CD4-positive, alpha-beta T cell treated with Interleukin-17A for 1 hour (primary cell): ENCODE measurements around the gene XIST.
"Not testable (repeated sequence)": the region's sequence is repeated elsewhere in the genome, so short reads cannot be mapped to it uniquely, and the experiment has no call there.

Experiments used
- DNase-seq: peaks from one replicate; pipeline ENCODE4 v3.0.0-alpha.2; 2020

The XIST gene

DNA sequence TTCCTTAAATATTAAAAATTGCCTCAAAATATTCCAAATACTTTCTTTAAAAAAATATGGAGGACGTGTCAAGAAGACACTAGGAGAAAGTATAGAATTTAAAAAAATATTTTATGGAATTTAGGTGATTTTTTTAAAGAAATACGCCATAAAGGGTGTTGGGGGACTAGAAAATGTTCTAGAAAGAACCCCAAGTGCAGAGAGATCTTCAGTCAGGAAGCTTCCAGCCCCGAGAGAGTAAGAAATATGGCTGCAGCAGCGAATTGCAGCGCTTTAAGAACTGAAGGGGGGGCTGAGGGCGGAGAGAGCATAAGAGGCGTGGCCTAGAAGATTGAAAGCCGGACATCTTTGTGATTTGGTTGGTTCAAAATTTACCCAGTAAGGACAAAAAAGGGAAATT lies at the start of gene XIST:
Gene XIST, minus strand, starts transcription at position 248 of the 400 bp plus-strand sequence.
- DNase-seq: no peak

DNA sequence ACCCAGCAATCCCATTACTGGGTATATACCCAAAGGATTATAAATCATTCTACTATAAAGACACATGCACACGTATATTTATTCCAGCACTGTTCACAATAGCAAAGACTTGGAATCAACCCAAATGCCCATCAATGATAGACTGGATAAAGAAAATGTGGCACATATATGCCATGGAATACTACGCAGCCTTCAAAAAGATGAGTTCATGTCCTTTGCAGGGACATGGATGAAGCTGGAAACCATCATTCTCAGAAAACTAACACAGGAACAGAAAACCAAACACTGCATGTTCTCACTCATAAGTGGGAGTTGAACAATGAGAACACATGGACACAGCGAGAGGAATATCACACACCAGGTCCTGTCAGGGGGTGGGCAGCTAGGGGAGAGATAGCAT lies 45.8 kb upstream of the XIST start:
- DNase-seq: not testable (repeated sequence)

DNA sequence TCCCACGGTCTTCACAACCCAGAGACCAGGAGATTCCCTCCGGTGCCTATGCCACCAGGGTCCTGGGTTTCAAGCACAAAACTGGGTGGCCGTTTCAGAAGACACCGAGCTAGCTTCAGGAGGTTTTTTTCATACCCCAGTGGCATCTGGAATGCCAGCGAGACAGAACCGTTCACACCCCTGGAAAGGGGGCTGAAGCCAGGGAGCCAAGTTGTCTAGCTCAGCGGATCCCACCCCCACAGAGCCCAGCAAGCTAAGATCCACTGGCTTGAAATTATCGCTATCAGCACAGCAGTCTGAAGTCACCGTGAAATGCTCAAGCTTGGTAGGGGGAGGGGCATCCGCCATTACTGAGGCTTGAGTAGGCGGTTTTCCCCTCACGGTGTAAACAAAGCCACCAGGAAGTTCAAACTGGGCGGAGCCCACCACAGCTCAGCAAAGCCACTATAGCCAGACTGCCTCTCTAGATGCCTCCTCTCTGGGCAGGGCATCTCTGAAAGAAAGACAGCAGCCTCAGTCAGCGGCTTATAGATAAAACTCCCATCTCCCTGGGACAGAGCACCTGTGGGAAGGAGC lies 40.1 kb upstream of the XIST start:
- not testable (repeated sequence) for DNase-seq

DNA sequence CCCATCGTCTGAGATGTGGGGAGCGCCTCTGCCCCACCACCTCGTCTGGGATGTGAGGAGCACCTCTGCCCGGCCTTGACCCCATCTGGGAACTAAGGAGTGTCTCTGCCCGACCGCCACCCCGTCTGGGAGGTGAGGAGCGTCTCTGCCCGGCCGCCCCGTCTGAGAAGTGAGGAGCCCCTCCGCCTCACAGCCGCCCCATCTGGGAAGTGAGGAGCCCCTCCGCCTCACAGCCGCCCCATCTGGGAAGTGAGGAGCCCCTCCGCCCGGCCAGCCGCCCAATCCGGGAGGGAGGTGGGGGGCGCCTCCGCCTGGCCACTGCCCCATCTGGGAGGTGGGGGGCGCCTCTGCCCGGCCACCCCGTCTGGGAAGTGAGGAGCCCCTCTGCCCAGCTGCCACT lies 29.7 kb upstream of the XIST start:
- DNase-seq: not testable (repeated sequence)

DNA sequence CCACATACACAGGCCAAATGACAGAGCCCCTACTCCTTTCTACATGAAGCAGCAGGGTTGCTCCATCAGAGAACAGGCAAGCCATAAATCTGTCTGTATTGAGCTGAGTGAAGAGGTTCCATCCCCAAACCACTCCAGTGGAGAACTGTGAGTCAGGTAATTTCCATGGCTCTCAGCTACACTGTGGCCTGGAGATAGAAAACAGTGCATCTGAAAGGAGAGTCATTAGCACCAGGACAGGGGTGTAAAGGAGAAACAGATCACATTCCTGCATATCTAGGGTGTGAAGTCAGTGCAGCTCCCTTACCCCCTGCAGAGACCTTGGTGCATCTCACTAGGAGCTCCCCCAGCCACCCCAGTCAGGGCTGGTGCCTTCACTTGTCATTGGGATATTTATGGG lies 25.2 kb upstream of the XIST start:
- no peak for DNase-seq

DNA sequence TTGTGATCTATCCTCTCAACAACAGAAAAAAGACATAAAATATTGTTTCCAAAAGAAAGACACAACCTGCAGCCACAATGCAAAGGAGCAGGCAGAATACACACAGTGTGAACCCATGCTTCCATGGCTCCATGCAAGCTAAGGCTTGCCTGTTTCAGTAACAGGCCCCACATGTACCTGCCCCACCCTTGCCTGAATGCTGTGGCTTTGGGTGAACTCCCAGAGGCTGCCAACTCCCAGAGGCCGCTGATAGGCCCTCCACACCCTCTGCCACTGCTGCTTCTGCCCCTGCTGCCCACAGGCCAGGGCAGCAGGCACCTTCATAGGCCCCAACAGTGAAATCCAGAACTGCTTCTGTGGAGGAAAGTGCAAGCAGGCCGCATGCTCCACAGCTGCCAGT lies 24.4 kb upstream of the XIST start:
- no peak for DNase-seq

DNA sequence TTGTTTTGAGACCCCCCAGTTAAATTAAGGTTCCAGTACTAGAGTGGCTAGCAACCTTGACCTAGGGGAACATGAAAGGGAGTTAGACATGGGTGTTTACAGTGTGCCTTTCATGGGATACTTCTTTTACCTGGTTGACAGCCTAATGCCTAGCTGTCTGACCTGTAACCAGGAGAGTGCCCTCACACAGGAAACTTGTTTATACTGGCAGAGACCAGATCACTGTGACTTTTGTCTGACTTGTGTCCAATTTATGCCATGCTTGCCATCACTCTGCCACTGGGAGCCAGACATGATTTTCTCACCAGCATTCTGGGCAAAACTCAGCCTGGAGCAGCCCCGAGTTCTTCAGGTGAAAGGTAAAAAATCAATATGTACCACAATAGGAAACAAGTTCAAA lies 16.4 kb upstream of the XIST start:
- DNase-seq: no peak

DNA sequence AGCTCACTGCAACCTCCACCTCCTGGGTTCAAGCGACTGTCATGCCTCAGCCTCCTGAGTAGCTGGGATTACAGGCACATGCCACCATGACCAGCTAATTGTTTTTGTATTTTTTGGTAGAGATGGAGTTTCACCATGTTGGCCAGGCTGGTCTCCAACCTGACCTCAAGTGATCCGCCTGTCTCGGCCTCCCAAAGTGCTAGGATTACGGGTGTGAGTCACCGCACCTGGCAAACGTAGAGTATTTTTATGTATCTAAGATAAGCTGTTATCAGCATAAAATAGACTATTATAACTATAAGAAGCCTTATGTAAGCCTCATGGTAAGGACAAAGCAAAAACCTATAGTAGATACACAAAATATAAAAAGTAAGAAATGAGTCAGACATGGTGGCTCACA lies 14.6 kb upstream of the XIST start:
- no peak for DNase-seq

DNA sequence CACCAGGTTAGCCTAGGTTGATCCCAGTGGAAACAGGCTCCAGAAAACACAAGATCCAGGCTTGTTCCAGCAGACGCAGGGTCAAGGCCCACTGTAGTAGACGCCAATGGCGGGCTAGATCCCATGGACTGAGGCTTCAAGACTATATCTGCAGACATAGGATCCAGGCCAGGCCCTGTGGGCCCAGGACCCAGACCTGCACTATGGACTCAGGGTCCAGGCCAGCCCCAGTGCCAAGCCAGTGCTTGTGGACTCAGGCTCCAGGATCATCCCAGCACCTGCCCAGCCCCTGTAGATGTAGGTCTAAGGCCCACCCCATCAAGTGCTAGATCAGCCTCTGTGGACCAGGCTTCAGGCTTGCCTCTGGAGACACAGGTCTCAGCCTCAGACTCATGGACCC lies 11.3 kb upstream of the XIST start:
- DNase-seq: no peak

DNA sequence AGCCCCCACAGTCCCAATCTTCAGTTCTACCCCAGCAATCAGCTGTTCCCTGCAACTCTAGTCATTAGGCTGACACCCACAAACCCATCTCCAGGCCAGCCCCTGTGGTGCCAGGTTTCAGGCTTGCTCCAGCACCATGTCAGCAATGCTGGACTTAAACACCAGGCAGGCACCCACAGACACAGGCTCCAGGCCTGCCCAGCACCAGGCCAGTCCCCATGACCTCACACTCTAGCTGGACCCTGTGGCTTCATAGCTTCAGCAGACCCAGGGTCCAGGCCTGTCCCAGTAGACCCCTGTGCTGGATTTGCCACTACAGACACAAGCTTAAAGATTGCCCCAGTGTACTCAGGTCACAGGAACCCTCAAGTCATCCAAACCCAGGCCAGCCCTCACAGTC lies 10.8 kb upstream of the XIST start:
- DNase-seq: no peak

DNA sequence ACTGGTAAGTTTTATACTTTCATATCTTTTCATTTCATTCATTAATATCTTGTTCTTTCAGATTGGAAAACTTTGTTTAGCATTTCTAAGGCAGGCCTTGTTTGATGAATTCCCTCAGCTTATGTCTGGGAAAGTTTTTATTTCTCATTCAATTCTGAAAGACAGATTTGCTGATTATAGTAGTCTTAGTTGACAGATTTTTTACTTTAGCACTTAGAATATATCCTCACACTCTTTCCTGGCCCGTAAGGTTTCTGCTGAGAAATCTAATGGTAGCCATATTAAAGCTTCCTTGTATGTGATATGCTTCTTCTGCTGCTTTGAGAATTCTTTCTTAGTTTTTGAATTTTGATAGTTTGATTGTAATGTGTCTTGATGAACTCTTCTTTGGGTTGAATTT lies 7.1 kb upstream of the XIST start:
- DNase-seq: no peak

DNA sequence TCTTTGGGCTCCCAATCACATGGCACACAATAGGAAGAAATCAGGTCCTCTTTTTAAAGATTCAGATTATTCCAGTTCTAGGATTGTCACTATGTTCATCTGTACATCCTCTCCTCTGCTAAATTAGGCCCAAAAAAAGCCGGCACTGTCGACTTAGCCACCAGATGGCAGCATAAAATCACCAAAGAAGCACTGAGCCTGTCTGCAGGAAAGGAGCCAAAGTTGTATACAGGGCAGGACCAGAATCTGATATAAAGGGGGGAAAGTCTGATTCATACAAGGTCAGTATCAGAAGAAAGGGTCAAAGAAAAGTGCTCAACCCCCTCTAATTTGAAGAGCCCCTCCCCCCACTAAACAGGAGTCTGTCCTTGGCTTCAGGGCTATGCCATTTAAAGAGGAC lies 3.0 kb upstream of the XIST start:
- DNase-seq: peak; percentile 69

DNA sequence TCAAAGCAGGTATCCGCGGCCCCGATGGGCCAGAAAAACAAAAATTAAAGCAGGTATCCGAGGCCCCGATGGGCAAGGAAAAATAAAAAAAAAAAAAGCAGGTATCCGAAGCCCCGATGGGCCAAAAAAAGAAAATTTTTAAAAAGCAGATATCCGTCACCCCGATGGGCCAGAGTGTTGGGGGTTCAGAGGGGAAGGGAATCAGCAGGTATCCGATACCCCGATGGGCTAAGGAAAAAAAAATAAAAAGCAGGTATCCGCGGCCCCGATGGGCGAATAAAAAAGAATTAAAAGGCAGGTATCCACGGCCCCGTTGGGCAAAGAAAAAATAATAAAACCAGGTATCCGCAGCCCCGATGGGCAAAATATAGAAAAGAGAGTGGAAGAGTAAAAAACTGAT lies 492 bp downstream of the XIST start:
- DNase-seq: no peak

DNA sequence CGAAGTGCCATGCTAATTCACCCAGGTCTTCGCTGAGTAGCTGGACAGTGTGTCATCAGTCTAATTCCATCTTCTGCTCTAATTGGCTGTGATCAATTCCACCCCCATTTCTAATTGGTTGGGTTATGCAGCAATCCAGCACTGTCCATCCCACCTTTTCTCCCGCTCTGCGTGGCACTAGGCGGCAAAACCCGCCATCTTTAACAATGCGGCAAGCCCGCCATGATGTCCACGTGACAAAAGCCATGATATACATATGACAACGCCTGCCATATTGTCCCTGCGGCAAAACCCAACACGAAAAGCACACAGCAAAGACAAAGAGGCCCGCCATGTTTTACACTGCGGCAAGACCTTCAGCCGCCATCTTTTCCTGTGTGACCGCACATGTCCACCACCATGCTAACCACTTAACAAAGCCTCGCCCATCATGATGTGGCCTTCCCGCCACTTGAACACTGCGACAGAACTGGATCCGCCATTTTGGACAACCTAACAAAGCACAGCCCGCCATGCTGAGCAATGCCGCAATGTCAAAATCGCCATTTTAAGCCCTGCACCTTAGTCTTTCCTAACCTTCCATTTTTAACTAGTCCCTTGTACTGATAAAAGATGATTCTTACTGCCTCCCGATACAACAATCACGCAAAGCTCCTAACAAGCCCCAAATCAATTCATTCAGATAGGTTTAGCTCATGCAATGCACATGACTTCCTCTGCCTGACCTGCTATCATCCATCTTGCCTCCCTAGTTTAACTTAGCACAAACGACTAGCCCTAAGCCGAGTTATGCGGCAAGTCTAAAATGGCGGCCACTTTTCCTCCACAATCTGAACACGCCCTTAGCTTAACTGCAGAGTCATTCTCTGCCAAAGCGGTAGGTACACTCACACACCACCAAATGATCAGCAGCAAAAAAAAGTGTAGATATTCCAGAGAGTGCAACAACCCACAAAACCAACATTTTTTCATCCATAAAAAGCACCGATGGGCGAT lies 1.2 kb downstream of the XIST start:
- no peak for DNase-seq

DNA sequence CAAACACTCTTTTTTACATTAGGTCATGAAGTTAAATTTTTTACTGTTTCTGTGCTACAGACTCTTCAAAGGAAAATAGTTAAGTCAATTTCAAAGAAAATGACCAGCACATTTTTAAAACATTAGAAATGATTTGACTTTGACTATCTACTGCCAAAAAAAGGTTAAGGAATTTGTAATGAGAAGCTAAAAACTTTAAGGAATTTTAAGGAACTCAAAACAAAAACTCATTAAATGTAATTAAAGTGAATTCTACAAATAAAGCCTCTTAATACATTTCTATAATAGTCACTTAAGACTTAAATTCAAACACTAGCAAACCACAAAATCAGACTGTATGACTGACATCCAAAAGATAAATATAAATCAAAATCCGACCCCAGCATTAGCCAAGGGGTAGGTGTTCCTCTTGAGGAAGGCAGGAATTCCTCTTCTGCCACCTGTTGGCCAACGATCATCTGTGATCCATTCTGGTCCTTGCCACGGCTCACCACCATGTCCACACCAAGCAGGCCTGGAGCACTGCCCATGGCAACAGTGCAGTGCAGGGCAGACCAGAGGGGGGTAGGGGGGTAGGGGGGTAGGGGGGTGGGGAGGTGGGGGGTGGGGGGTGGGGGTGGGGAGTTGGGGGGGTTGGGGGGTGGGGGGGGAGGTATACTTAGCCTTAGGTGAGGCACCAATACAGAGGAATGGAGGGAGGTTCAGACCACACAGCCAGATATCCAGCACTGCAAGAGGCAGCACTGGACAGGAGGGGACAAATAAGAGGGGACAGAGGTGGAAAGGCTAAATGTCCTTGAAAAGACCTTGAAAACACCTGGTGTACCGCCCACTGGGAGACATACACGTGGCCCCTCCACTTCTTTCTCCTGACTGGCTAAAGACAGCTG lies 2.1 kb downstream of the XIST start:
- no peak for DNase-seq

DNA sequence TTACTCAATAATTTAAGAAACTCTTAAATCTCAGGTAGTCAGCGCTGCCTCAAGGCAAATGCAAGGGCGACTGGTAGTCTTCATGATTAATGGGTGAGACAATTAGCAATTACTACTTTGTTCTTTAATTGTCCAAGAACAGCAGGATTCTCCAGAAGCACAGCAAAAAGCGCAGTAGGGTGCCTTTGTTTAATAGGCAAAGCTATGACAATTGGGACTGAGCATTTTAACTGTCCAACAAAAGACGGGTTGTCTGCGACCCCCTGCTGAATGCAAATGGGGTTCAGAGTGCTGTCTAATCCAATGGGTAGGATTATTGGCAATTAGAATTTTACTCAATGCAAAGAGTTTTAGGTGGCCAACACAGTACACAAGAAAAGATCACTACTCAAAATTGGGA lies 3.4 kb downstream of the XIST start:
- DNase-seq: no peak

DNA sequence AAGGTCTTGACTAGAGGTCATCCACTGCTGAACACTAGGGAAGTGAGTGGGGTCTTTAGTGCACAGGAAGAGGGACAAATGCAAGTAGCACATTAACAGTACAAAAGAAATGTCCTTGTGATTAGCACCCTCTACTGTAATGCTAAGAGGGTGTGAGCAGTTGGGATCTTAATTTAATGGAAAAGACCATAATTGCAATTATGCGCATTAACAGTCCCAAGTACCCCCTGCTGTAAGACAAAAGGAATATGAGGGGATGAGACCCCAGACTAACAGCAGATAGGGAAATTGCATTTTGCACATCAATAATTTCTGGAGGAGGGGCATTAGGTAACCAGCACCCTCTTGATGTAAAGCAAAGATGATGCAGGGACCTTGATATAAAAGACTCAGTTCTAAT lies 4.5 kb downstream of the XIST start:
- no peak for DNase-seq

DNA sequence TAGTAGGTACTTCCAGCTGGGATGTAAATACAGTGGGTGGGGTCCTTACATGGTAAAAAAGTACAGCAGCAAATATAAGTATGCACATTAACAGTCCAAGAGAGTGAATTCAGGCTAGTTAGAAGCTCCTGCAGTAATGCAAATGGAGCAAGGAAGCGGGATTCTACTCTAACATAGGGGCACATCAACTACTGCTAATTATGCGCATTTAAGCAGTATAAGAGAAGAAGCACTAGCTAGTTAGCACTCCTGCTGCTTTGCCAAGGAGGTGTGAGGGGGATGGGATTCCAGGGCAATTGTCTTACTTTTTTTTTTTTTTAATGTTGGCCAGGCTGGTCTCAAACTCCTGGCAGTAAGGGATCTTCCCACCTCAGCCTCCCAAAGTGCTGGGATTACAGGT lies 5.4 kb downstream of the XIST start:
- DNase-seq: no peak

DNA sequence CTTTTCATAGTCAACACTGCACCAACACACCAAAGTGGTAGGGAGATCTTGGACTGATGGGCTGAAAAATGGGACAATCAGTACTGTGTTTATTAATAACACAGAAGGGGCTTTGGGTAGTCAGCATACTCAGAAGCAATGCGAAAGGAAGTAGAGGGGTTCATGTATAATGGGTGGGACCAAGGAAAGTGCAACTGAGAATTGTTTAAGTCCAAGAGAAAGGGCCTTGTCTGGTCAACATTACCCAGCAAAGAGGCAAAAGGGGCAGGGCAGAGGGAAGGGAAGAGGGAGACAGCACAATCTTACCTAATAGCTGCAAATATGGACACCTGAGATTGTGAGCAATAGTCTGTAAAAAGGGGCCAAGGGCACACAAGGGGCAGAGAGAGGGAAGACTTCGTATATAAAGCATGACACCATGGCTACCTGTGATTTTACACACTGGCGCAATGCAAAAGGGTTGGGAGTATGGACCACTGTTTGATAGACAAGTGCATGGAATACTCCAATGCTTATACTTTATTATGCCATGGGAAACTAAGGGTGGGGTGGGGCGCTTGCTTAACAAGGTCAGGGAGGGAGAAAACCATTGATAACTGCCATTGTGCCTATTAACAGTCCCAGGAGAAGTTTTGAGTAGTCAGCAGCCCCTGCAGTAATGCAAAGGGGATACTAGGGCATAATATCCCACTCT lies 9.8 kb downstream of the XIST start:
- no peak for DNase-seq

DNA sequence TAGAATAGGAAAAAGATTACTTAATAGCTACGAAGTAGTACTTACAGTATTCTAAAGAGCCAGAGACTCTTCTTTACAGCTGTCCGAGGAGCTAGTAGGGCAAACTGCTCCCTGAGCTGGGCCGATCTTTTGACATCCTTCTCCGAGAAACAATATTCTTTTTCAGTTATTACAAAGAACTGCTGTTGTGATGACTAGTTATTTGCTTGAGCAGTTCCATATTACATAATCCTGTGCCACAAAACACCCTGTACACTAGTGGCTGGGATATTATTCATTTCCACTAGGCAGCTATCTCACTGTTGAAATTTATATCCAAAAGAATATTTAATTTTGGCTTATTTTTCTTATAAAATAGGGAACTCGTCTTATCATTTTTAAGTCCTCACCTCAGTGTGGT lies 11.2 kb downstream of the XIST start:
- no peak for DNase-seq

DNA sequence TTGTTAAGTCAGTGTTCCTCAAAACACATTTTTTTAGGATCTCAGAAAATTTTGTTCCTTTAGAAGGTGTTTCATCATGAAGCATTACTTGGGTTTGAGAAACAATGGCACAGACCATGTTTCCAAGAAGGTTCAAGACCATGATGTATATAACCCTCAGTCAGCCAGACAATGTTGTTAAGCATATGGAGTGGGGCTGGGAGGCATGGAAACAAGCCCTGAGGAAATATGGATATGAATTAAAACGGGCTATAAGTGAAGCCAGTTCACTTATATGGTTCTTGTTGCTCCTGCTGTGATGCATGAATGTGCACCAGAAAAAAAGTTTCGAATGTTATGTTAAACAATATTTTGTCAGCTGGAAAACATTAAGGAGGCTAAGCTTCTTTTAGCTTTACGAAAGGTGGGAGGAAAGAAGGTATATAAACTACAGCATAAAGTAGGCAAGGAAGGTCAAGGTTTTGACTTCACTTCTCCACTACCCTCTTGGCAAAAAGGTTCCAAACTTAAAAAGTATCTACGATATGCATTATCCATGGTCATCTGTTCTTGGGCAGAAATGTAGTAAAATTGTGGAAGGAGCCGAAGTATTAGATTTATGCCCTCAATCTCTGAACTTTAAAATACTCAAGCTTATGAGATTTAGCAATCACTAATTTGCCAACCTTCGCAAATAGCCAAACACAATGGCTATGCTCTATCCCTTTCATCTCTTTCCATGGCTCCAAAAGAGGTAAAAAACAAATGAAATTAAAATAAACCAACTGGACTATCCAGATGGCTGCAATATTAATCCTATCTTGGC lies 12.2 kb downstream of the XIST start:
- DNase-seq: no peak

DNA sequence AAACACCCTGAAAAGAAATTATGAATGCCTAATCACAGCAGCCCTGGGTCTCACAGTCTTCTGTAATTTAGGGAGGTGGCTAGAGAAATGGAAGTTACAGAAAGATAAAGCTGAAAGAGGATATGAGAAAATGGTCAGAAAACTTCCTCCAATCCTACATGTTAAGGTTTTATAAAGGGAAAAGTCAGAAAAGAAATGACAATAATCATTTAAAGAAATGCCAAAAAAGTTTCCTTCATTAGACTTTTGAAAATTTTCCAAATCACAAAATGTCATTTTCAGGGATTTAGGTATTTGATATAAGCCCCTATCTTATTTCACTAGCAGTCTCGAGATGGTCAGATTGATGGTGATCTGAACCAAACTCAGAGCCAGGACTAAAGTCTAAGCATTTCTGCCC lies 13.4 kb downstream of the XIST start:
- no peak for DNase-seq
